Measurements from ENCODE around the gene PCSK4. TPM values are rescaled to one million over a fixed set of nuclear protein-coding genes. Genes with fewer than 3 reads are reported as not detected.

The PCSK4 gene
- polyA plus RNA-seq, 1 of the 3 experiments (the other 2 are of a cell fraction) = 6.6 TPM

GRCh38 chr19:1505012-1505411 lies 14.9 kb upstream of the PCSK4 start (continued):
- TF ChIP-seq ZBTB33 (IDR thresholded peaks at IDR 0.05; ENCODE audit: borderline replicate concordance, low read depth) = no peak
- TF ChIP-seq FOSL2 (IDR thresholded peaks at IDR 0.05; ENCODE audit: borderline replicate concordance, low read depth) = no peak
- no peak for TF ChIP-seq GABPA (IDR thresholded peaks at IDR 0.05; ENCODE audit: low read depth)

- WGBS (ENCODE audit: low lambda C conversion rate) = 37% methylated on average over 17 of the region's 23 CpGs
- Histone ChIP-seq H3K4me1 (ENCODE audit: control insufficient read depth in 1 of 2, insufficient read depth in 2 of 2, low read depth in 1 of 2, low read length in 1 of 2) (peaks cover 5 to 15% of the 10 kb centered on the region in 2 experiments; a peak in 2 of 4 replicates), H2AFZ (ENCODE audit: low read depth) (no peak overlapping the region), H3K27ac (ENCODE audit: low read depth in 2 of 2, low read length in 1 of 2) (no peak overlapping the region), H3K36me3 (replicated peaks in 1 of 2; ENCODE audit: control insufficient read depth in 1 of 2, insufficient read depth in 2 of 2, low read length in 1 of 2) (no peaks in the 10 kb centered on the region), H3K9ac (no peak overlapping the region), H4K20me1 (ENCODE audit: insufficient read depth) (no peaks in the 10 kb centered on the region), H3K79me2 (ENCODE audit: insufficient read depth) (no peaks in the 10 kb centered on the region), H3F3A (replicated peaks; ENCODE audit: insufficient read depth) (peaks cover 16% of the 10 kb centered on the region), H3K27me3 (ENCODE audit: insufficient read depth) (0 out of 2 replicates have a peak, but pooled peaks cover 5% of the 10 kb centered on the region), H3K9me2 (no peaks in the 10 kb centered on the region), H3K4me3 (ENCODE audit: low read depth in 2 of 2, low read length in 1 of 2) (no peak overlapping the region), H3K4me2 (0 out of 2 replicates have a peak overlapping the region, but pooled peaks have one; percentile 47), H3K9me3 (no peaks in the 10 kb centered on the region)
- ChIA-PET POLR2A (interaction anchor here (0.6 to 0.7 kb wide), 3 partner anchors 53 to 741 kb away, joined by 3 to 5 read pairs (median 5); no protein-coding TSS in a partner anchor), CTCF (interaction anchor here (0.6 to 3.0 kb wide), 7 partner anchors 10 to 548 kb away, joined by 3 to 23 read pairs (median 5); partner anchors contain the start of gene REEP6)
- no peak for TF ChIP-seq CHD2 (IDR thresholded peaks at IDR 0.05; ENCODE audit: low read length, partially characterized antibody)
- no peak for TF ChIP-seq FOSL2 (IDR thresholded peaks at IDR 0.05; ENCODE audit: borderline replicate concordance, low read depth)
- no peak for TF ChIP-seq USF1 (IDR thresholded peaks at IDR 0.05; ENCODE audit: borderline replicate concordance, low read depth)
- TF ChIP-seq POLR2AphosphoS5 (IDR thresholded peaks at IDR 0.05; ENCODE audit: low read depth, low read length) = no peak
- DNase-seq = no peak
Observed at GRCh38 chr19:1503925-1504773, 14.0 kb upstream of the PCSK4 start.

- H3K27ac ChIP-seq (ENCODE audit: low read depth in 2 of 2, low read length in 1 of 2) = no peak overlapping the region
- H3K4me2 ChIP-seq = peak overlapping the region; percentile 47
- H3K4me3 ChIP-seq (ENCODE audit: low read depth in 2 of 2, low read length in 1 of 2) = peak overlapping the region in 1 of 2 experiments; percentile 48; a peak in 2 of 4 replicates
- ChIA-PET CTCF (interaction anchor here (0.6 to 3.0 kb wide), 14 partner anchors 8 to 133 kb away, joined by 3 to 23 read pairs (median 3); partner anchors contain the start of gene REEP6), POLR2A (interaction anchor here (0.6 kb wide), 1 partner anchor 598 kb away, joined by 3 read pairs; no protein-coding TSS in a partner anchor)
- H3K36me3 ChIP-seq (replicated peaks in 1 of 2; ENCODE audit: control insufficient read depth in 1 of 2, insufficient read depth in 2 of 2, low read length in 1 of 2) = no peaks in the 10 kb centered on the region
- no peaks in the 10 kb centered on the region for H3K9me2 ChIP-seq
- H2AFZ ChIP-seq (ENCODE audit: low read depth) = no peak overlapping the region
- 15% methylated on average over 26 of the region's 49 CpGs for WGBS (ENCODE audit: low lambda C conversion rate)
- no peak overlapping the region for H3K9ac ChIP-seq
- peak; percentile 82 for DNase-seq
- peaks cover 8% of the 10 kb centered on the region for H3F3A ChIP-seq (replicated peaks; ENCODE audit: insufficient read depth)
- H3K27me3 ChIP-seq (ENCODE audit: insufficient read depth) = 0 out of 2 replicates have a peak, but pooled peaks cover 5% of the 10 kb centered on the region
- no peaks in the 10 kb centered on the region for H3K79me2 ChIP-seq (ENCODE audit: insufficient read depth)
- peaks cover 5 to 12% of the 10 kb centered on the region in 2 experiments; a peak in 2 of 4 replicates for H3K4me1 ChIP-seq (ENCODE audit: control insufficient read depth in 1 of 2, insufficient read depth in 2 of 2, low read depth in 1 of 2, low read length in 1 of 2)
- TF ChIP-seq IRF3 (IDR thresholded peaks at IDR 0.05; ENCODE audit: low read depth, low read length) = no peak
- no peak for TF ChIP-seq RXRA (IDR thresholded peaks at IDR 0.05; ENCODE audit: borderline replicate concordance, low read depth)
- TF ChIP-seq SMC3 (IDR thresholded peaks at IDR 0.05; ENCODE audit: low read depth, low read length) = peak; percentile 24
- no peak for TF ChIP-seq FOSL2 (IDR thresholded peaks at IDR 0.05; ENCODE audit: borderline replicate concordance, low read depth)
- peak; percentile 21; the same call in 1 of the 2 replicates for TF ChIP-seq RAD21 (IDR thresholded peaks at IDR 0.05; ENCODE audit: low read length)
- TF ChIP-seq CTCF (IDR thresholded peaks at IDR 0.05) = peak; percentile 76
- TF ChIP-seq MAX (IDR thresholded peaks at IDR 0.05; ENCODE audit: low read depth) = peak; percentile 65; the same call in 1 of the 2 replicates
- no peaks in the 10 kb centered on the region for H3K9me3 ChIP-seq
- H4K20me1 ChIP-seq (ENCODE audit: insufficient read depth) = no peaks in the 10 kb centered on the region
Observed at GRCh38 chr19:1503089-1503924, 13.2 kb upstream of the PCSK4 start.

Data from SK-N-SH (cell line).